HG02840 (cell line): Measurements from ENCODE around the gene TARS2.

ENCODE experiments used
- ATAC-seq: cut with Tn5 transposase; IDR thresholded peaks from one replicate; pipeline ENCODE4 v1.9.1; 2021; ENCODE audit warnings: mild to moderate bottlenecking, moderate library complexity, moderate number of reproducible peaks; ENCODE audit not compliant: unreplicated experiment, low FRiP score

The TARS2 gene

GRCh38 chr1:150553392-150554085 lies 66.3 kb downstream of the TARS2 start:
- no peak for ATAC-seq

DNA sequence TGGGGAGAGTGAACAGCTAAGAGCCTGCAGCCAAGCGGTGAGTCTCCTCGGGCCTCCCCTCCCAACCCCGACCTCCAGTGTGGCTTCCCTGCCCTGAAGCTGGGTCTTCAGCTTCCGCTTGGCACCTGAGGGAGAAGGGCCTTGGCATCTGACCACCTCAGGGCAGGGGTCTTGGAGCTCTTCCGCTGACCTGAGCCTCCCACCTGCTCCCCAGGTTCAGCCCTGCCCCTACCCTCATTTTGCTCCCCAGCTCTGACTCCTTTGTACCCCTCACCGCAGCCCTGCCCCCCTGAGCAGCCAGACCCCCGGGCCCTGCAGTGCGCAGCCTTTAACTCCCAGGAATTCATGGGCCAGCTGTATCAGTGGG lies 66.8 kb downstream of the TARS2 start:
- ATAC-seq, result no peak

GRCh38 chr1:150555198-150555970 lies 68.2 kb downstream of the TARS2 start:
- ATAC-seq, result no peak

DNA sequence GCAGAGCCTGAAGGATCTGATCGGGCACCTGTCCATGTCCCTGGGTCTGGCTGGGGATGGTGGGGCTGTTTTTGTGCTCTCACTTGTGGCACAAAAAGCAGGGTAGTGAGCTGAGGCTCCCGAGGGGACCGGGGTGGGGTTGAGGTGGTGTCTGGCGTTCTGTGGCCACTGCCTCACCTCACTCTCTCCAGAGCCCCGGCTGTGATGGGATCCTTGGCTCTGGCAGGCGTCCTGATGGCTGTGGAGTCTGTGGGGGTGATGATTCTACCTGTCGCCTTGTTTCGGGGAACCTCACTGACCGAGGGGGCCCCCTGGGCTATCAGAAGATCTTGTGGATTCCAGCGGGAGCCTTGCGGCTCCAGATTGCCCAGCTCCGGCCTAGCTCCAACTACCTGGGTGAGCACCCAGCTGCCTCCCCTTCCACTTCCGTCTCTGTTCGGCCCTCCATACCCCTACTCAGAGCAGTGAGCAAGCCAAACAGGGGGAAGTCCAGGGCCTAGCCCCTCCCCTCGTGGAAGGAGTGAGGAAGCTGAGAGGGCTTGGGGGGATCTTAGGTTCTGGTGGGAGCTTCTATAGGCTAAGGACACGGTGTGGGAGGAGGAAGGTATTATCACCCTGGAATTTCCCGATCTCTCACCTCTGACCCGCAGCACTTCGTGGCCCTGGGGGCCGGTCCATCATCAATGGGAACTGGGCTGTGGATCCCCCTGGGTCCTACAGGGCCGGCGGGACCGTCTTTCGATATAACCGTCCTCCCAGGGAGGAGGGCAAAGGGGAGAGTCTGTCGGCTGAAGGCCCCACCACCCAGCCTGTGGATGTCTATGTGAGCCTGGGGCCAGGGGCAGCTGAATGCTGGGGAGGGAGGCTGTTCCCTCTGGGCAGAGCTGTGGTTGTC lies 69.0 kb downstream of the TARS2 start:
- ATAC-seq, result no peak

GRCh38 chr1:150557065-150557600 lies 69.9 kb downstream of the TARS2 start:
- no peak for ATAC-seq
